HG02642 (cell line): ENCODE results near the gene ARAP1.
"Not testable (repeated sequence)": the region's sequence is repeated elsewhere in the genome, so short reads cannot be mapped to it uniquely, and the experiment has no call there.

Experiments used
- ATAC-seq: cut with Tn5 transposase; IDR thresholded peaks from one replicate; pipeline ENCODE4 v1.9.1; 2021; ENCODE audit warnings: mild to moderate bottlenecking; ENCODE audit not compliant: unreplicated experiment, poor library complexity

ARAP1 gene

GRCh38 chr11:72752088-72752914 lies at the start of gene ARAP1:
Gene ARAP1 (minus strand): TSS chr11:72752408. CDS start chr11:72727128, 25,280 bp downstream.
- peak; percentile 70 for ATAC-seq

- no peak for ATAC-seq
Observed at GRCh38 chr11:72799441-72799840, 47.2 kb upstream of the ARAP1 start.

- ATAC-seq: no peak
Observed at GRCh38 chr11:72798361-72798760, 46.2 kb upstream of the ARAP1 start.

- ATAC-seq: peak; percentile 92
Observed at GRCh38 chr11:72793425-72794367, 41.5 kb upstream of the ARAP1 start, which contains the start of gene STARD10. Gene STARD10 (minus strand): TSS chr11:72794047. CDS start chr11:72781181, 12,866 bp downstream.

- ATAC-seq: no peak
Observed at GRCh38 chr11:72793076-72793424, 40.8 kb upstream of the ARAP1 start.

DNA sequence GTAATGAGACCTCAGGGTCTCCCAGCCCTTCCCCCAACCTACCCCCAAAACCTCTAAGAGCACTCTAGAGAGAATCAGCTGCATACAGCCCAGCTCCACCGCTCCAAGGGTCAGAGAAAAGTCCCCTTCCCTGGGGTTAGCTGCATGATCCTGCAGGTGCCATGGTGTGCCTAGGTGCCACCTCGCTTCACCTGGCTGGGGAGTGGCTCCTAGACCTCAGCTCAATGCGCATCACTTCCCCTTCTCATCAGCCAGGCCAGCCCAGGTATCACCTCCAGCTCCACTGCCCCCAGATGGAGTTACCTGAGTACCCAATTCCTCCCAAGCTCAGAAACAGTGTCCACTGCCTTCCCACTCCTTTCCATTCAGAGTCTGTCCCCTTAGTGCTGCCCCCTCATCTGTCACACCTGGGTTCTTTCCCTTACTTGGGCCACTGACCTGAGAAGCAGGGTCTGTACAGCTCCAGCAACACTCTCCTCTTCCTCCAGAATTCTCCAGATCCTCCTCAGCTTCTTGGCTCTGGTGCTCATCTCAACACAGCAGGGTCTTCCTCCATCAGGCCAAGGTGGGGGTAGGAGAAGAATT lies 40.3 kb upstream of the ARAP1 start:
- ATAC-seq: no peak

GRCh38 chr11:72791228-72791627 lies 39.0 kb upstream of the ARAP1 start:
- ATAC-seq: not testable (repeated sequence)

- ATAC-seq: no peak
Observed at GRCh38 chr11:72789493-72790131, 37.4 kb upstream of the ARAP1 start.

GRCh38 chr11:72788241-72788640 lies 36.0 kb upstream of the ARAP1 start:
- no peak for ATAC-seq

- peak; percentile 38 for ATAC-seq
Observed at GRCh38 chr11:72787216-72788104, 35.3 kb upstream of the ARAP1 start.

DNA sequence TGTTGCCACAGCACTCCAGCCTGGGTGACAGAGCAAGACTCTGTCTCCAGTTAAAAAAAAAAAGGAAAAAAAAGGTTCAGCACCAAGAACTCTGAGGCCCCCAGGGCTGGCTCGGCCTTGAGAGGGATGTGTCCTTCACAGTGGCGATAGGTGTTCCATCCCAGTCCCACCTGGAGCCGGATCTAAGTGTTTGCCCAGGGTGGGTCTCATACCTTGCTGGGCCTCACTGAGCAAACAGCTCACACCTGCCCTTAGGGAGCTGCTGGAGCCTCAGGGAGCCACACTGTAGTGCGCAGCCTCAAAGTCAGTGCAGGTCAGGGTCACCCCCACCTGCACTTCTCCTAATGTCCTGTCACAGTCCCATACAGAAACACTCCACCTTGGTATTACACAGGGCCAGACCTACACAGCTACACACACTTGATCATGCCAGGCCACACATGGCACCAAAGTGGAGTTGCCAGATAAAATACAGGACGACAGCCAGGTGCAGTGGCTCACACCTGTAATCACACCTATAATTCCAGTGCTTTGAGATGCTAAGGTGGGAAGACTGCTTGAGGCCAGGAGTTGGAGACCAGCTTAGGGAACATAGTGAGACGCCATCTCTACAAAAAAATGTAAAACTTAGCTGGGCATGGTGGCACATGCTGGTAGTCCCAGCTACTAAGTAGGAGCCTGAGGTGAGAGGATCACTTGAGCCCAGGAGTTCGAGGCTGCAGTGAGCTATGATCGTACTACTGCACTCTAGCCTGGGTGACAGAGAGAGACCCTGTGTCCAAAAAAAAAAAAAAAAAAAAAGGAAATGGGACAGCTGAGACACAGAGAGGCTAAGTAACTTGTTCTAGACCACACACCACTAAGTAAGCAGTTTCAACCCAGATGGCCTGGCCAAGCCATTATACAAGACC lies 34.4 kb upstream of the ARAP1 start:
- ATAC-seq: no peak

GRCh38 chr11:72784662-72785061 lies 32.5 kb upstream of the ARAP1 start:
- ATAC-seq: no peak

GRCh38 chr11:72783144-72783905 lies 31.1 kb upstream of the ARAP1 start:
- no peak for ATAC-seq

DNA sequence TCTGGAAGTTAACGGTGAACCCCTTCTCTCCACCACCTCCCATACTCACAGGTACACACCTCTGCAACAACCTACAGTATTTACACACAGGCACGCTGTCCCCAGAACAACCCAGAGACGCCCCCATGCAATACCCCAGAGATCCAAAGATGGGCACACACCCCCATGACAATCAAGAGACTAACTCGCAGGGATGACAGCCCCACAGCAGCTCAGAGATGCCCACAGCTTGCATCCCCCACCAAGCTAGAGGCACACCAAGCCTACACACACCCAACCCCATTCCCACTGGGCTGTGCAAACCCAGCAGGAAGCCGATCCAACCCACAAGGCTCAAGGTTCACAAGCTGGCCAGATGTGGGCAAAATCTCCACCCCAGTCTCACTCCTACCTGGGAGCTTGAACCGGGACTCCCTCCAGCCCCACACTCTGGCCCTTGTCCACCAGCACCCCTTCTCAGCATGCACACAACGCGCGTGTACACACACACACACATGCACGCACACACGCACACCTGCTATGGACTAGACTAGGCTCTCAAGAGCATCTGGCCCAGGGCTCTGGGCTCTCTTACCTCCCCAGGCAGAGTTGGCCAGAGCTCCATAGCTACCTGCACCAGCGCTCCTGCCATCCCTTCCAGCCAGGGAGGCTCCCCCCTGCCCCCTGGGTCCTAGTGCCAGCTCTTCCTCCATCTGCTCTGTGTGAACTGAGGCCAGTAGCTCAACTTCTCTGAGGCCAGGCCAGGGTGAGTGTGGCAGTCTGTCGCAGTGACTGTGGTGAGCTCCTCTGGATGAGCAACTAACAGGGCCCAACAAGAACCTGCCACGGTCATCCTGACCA lies 30.1 kb upstream of the ARAP1 start:
- no peak for ATAC-seq

DNA sequence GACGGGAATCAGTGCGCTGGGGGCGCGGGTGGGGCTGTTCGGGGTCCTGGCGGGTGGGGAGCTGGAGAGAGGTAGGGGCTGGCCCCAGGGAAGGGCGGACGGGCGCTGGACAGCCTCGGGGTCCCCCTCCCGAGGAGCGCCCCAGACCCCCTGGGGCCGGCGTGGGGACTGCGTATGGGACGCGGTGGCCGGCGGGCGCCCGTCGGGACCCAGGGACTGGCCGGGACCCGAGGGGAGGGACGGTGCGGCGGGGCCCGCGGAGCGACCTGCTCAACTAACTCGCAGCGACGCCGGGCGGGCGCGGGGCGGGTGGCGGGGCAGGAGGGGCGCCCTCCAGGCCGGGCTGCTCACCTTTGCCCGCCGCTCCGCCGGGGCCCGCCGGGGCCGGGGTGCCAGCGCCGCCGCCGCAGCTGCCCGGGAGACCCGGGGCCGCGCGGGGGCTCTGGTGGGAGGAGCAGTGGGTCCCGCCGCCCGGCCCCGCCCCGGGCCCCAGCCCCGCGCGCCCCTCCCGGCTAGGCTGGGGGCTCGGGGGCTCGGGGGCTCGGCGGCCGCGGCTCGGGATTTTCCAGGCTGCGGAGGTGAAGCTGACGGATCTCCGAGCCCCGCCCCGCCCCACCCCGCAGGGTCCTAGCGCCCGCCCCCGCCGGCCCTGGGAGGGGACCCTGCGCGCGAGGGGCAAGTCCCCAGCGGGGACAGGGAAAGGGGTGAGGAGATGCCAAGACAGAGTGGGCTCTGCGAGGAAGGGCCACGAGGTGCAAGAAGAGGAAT lies 29.3 kb upstream of the ARAP1 start:
- ATAC-seq: peak; percentile 64

GRCh38 chr11:72781063-72781312 lies 28.8 kb upstream of the ARAP1 start:
- ATAC-seq: no peak
